Parathyroid adenoma (tissue), 2 donors: ENCODE measurements around the gene POU3F1.

Experiments
- H2AFZ ChIP-seq: fragments of 300-600 bp; sonication (generic); one replicate; pipeline ENCODE4 v1.7.0; 2017; ENCODE audit warnings: antibody characterized with exemption, mild to moderate bottlenecking
- H3K27ac ChIP-seq: fragments of 300-600 bp; sonication (generic); one replicate; pipeline ENCODE4 v1.7.0; 2017
- H3K27me3 ChIP-seq: fragments of 300-600 bp; sonication (generic); one replicate; pipeline ENCODE4 v1.7.0; 2017; ENCODE audit warnings: low read length; ENCODE audit not compliant: control insufficient read depth, insufficient read depth
- H3K36me3 ChIP-seq: fragments of 300-600 bp; sonication (generic); one replicate; pipeline ENCODE4 v1.7.0; 2017; ENCODE audit warnings: low read length; ENCODE audit not compliant: control insufficient read depth, insufficient read depth
- H3K4me1 ChIP-seq: fragments of 300-600 bp; sonication (generic); one replicate; pipeline ENCODE4 v1.7.0; 2017; ENCODE audit warnings: control low read depth
- H3K4me2 ChIP-seq: fragments of 300-600 bp; sonication (generic); one replicate; pipeline ENCODE4 v1.7.0; 2017; ENCODE audit warnings: low read length
- H3K4me3 ChIP-seq: fragments of 300-600 bp; sonication (generic); one replicate; pipeline ENCODE4 v1.7.0; 2017; ENCODE audit warnings: low read depth, low read length
- H3K79me2 ChIP-seq: fragments of 300-600 bp; sonication (generic); one replicate; pipeline ENCODE4 v1.7.0; 2017; ENCODE audit warnings: control low read depth
- H3K9ac ChIP-seq: fragments of 300-600 bp; sonication (generic); one replicate; pipeline ENCODE4 v1.7.0; 2017; ENCODE audit warnings: mild to moderate bottlenecking
- H3K9me3 ChIP-seq: fragments of 300-600 bp; sonication (generic); one replicate; pipeline ENCODE4 v1.7.0; 2017; ENCODE audit warnings: low read length; ENCODE audit not compliant: control insufficient read depth
- CTCF ChIP-seq: fragments of 300-600 bp; sonication (generic); IDR thresholded peaks from one replicate; pipeline ENCODE4 v1.7.0; 2017; ENCODE audit warnings: antibody characterized with exemption, mild to moderate bottlenecking
- donor health status: primary hyperparathyroidism.

Gene POU3F1

GRCh38 chr1:38014171-38014570, 32.4 kb downstream of the POU3F1 start:
- peak overlapping the region; percentile 76 for H3K4me2 ChIP-seq
- no peak for TF ChIP-seq CTCF
- H3K27ac ChIP-seq, result no peak overlapping the region
- H3K9me3 ChIP-seq, result no peaks in the 10 kb centered on the region
- H2AFZ ChIP-seq, result no peak overlapping the region
- H3K4me3 ChIP-seq, result no peak overlapping the region
- peaks cover 4% of the 10 kb centered on the region for H3K79me2 ChIP-seq
- H3K36me3 ChIP-seq, result no peaks in the 10 kb centered on the region
- H3K9ac ChIP-seq, result no peak overlapping the region
- H3K27me3 ChIP-seq, result no peaks in the 10 kb centered on the region
- peaks cover 2% of the 10 kb centered on the region for H3K4me1 ChIP-seq

- peak overlapping the region; percentile 97 for H2AFZ ChIP-seq
- TF ChIP-seq CTCF, result no peak
- H3K27ac ChIP-seq, result peak overlapping the region; percentile 93
- H3K79me2 ChIP-seq, result peaks cover 4% of the 10 kb centered on the region
- H3K4me3 ChIP-seq, result peak overlapping the region; percentile 95
- H3K36me3 ChIP-seq, result no peaks in the 10 kb centered on the region
- peak overlapping the region; percentile 89 for H3K9ac ChIP-seq
- no peaks in the 10 kb centered on the region for H3K27me3 ChIP-seq
- H3K4me1 ChIP-seq, result peaks cover 2% of the 10 kb centered on the region
- H3K4me2 ChIP-seq, result peak overlapping the region; percentile 76
- H3K9me3 ChIP-seq, result no peaks in the 10 kb centered on the region
Observed at GRCh38 chr1:38013227-38013622, 33.4 kb downstream of the POU3F1 start.

GRCh38 chr1:38012363-38013226, 34.0 kb downstream of the POU3F1 start, which contains the start of gene UTP11:
TSS of gene UTP11 (plus strand) at chr1:38012734. CDS start at chr1:38012803, 69 bp downstream.
- H3K4me2 ChIP-seq, result peak within 1 kb of the TSS; percentile 76
- TF ChIP-seq CTCF, result no peak
- H2AFZ ChIP-seq, result peak within 1 kb of the TSS; percentile 97
- no peaks in the 10 kb centered on the region for H3K9me3 ChIP-seq
- peak within 1 kb of the TSS; percentile 93 for H3K27ac ChIP-seq
- H3K4me3 ChIP-seq, result peak within 1 kb of the TSS; percentile 95
- peaks cover 2% of the 10 kb centered on the region for H3K4me1 ChIP-seq
- H3K36me3 ChIP-seq, result no peaks in the 10 kb centered on the region
- no peaks in the 10 kb centered on the region for H3K27me3 ChIP-seq
- peak within 1 kb of the TSS; percentile 89 for H3K9ac ChIP-seq
- H3K79me2 ChIP-seq, result peaks cover 4% of the 10 kb centered on the region

GRCh38 chr1:38009841-38010180, 36.8 kb downstream of the POU3F1 start:
- H3K27me3 ChIP-seq, result no peaks in the 10 kb centered on the region
- no peak overlapping the region for H3K27ac ChIP-seq

More at GRCh38 chr1:38009841-38010180, 36.8 kb downstream of the POU3F1 start:
- H3K4me3 ChIP-seq, result no peak overlapping the region
- peaks cover 4% of the 10 kb centered on the region for H3K79me2 ChIP-seq
- H3K4me2 ChIP-seq, result no peak overlapping the region
- H3K36me3 ChIP-seq, result no peaks in the 10 kb centered on the region
- H3K4me1 ChIP-seq, result peaks cover 2% of the 10 kb centered on the region
- no peak for TF ChIP-seq CTCF
- H3K9ac ChIP-seq, result no peak overlapping the region
- no peaks in the 10 kb centered on the region for H3K9me3 ChIP-seq
- no peak overlapping the region for H2AFZ ChIP-seq
